Neuronal stem cell (in vitro differentiated cells): ENCODE data around the gene EVI5L.
A peak's percentile ranks its signal among the peaks of the same experiment; 100 is the strongest.

Source experiments
- DNase-seq: peaks from one replicate; pipeline ENCODE4 v3.0.0-alpha.2; 2013; ENCODE audit warnings: low spot score
- H2AFZ ChIP-seq: one replicate; pipeline ENCODE4 v1.6.1; 2013; ENCODE audit warnings: mild to moderate bottlenecking, low read length, inconsistent platforms
- H2AK5ac ChIP-seq: 2 replicates; pipeline ENCODE4 v1.6.1; 2013; ENCODE audit warnings: low read depth, mild to moderate bottlenecking, inconsistent platforms, low read length, moderate library complexity, mixed read lengths
- H2BK120ac ChIP-seq: 2 replicates; pipeline ENCODE4 v1.6.1; 2013; ENCODE audit warnings: low read depth, mild to moderate bottlenecking, inconsistent platforms, low read length, moderate library complexity, mixed read lengths
- H2BK12ac ChIP-seq: one replicate; pipeline ENCODE4 v1.6.1; 2013; ENCODE audit warnings: low read length, inconsistent platforms
- H2BK15ac ChIP-seq: 2 replicates; pipeline ENCODE4 v1.6.1; 2013; ENCODE audit warnings: mild to moderate bottlenecking, low read length, inconsistent platforms, mixed read lengths
- H2BK5ac ChIP-seq: one replicate; pipeline ENCODE4 v1.6.1; 2013; ENCODE audit warnings: inconsistent platforms, mild to moderate bottlenecking, low read length, moderate library complexity
- H3K14ac ChIP-seq: one replicate; pipeline ENCODE4 v1.6.1; 2013; ENCODE audit warnings: low read length, inconsistent platforms
- H3K18ac ChIP-seq: 2 replicates; pipeline ENCODE4 v1.6.1; 2013; ENCODE audit warnings: low read length, inconsistent platforms
- H3K23ac ChIP-seq: 2 replicates; pipeline ENCODE4 v1.6.1; 2013; ENCODE audit warnings: low read depth, mild to moderate bottlenecking, mixed read lengths, low read length, inconsistent platforms; ENCODE audit not compliant: poor library complexity
- H3K27ac ChIP-seq: replicated peaks from 3 replicates; pipeline ENCODE4 v1.5.1; 2013; ENCODE audit warnings: low read length, inconsistent platforms
- H3K27me3 ChIP-seq, 3 experiments: 2 replicates each; pipeline ENCODE4 v1.6.1; 2013; ENCODE audit warnings: low read length in 3 of 3, mild to moderate bottlenecking in 2 of 3, inconsistent platforms in 1 of 3, low read depth in 1 of 3, mixed read lengths in 1 of 3, moderate library complexity in 1 of 3; ENCODE audit not compliant: control insufficient read depth in 3 of 3, insufficient read depth in 3 of 3
- H3K36me3 ChIP-seq, 2 donors: replicated peaks in 1 of 2; 2 replicates each; pipeline ENCODE4 v1.6.1; 2013; ENCODE audit warnings: low read length in 2 of 2; ENCODE audit not compliant: control insufficient read depth in 2 of 2, insufficient read depth in 2 of 2
- H3K4ac ChIP-seq: 2 replicates; pipeline ENCODE4 v1.6.1; 2013; ENCODE audit warnings: inconsistent platforms, mild to moderate bottlenecking, low read length, moderate library complexity
- H3K4me1 ChIP-seq, 2 donors: 1 replicate in 1 of 2; 2 replicates in 1 of 2; pipeline ENCODE4 v1.6.1; 2013; ENCODE audit warnings: low read length in 2 of 2, low read depth in 1 of 2; ENCODE audit not compliant: control insufficient read depth in 2 of 2, insufficient read depth in 1 of 2
- H3K4me2 ChIP-seq: one replicate; pipeline ENCODE4 v1.6.1; 2013; ENCODE audit warnings: mild to moderate bottlenecking, low read length, inconsistent platforms; ENCODE audit not compliant: insufficient read depth, poor library complexity, severe bottlenecking
- H3K4me3 ChIP-seq, 2 donors: 2 replicates each; pipeline ENCODE4 v1.5.1; 2013; ENCODE audit warnings: low read length in 2 of 2, mild to moderate bottlenecking in 2 of 2, inconsistent platforms in 1 of 2, moderate library complexity in 1 of 2
- H3K79me1 ChIP-seq: one replicate; pipeline ENCODE4 v1.6.1; 2013; ENCODE audit warnings: low read depth, mild to moderate bottlenecking, inconsistent platforms, low read length, moderate library complexity
- H3K9ac ChIP-seq: one replicate; pipeline ENCODE4 v1.6.1; 2013; ENCODE audit warnings: mild to moderate bottlenecking, low read depth, low read length, inconsistent platforms; ENCODE audit not compliant: poor library complexity
- H3K9me3 ChIP-seq, 2 donors: replicated peaks in 1 of 2; 2 replicates each; pipeline versions ENCODE3 to v1.6.1; 2013; ENCODE audit warnings: low read length in 2 of 2, mild to moderate bottlenecking in 2 of 2, inconsistent platforms in 1 of 2, low read depth in 1 of 2, mixed read lengths in 1 of 2, moderate library complexity in 1 of 2; ENCODE audit not compliant: control insufficient read depth in 2 of 2, insufficient read depth in 1 of 2
- H4K8ac ChIP-seq: one replicate; pipeline ENCODE4 v1.6.1; 2013; ENCODE audit warnings: low read depth, mild to moderate bottlenecking, inconsistent platforms, low read length, moderate library complexity
- H4K91ac ChIP-seq: one replicate; pipeline ENCODE4 v1.6.1; 2013; ENCODE audit warnings: low read length, low read depth, mild to moderate bottlenecking, inconsistent platforms; ENCODE audit not compliant: poor library complexity
- WGBS, 2 donors: extraction: QIAGEN DNeasy Blood & Tissue Kit; methylation state at CpG; one replicate each; pipeline ENCODE4 v1.1.7; 2013; ENCODE audit warnings: missing lambda C conversion rate in 2 of 2, mixed read lengths in 1 of 2; ENCODE audit not compliant: insufficient read length in 2 of 2, insufficient replicate concordance in 1 of 2; ENCODE audit errors: extremely low coverage in 2 of 2; 5-methylcytosine and 5-hydroxymethylcytosine counted together

Gene EVI5L

GRCh38 chr19:7908078-7908699 is 78.2 kb downstream of the EVI5L start:
- Histone ChIP-seq H3K4me3 (no peak overlapping the region), H2BK5ac (no peak overlapping the region), H3K4me1 (peaks cover 7 to 11% of the 10 kb centered on the region in 2 donors), H3K9me3 (no peaks in the 10 kb centered on the region), H3K79me1 (peaks cover 27% of the 10 kb centered on the region), H3K36me3 (peaks cover 27 to 52% of the 10 kb centered on the region in 2 donors), H2BK15ac (no peak overlapping the region), H3K14ac (peak overlapping the region; percentile 9), H3K27me3 (no peaks in the 10 kb centered on the region), H4K91ac (no peak overlapping the region), H3K4me2 (no peak overlapping the region), H3K4ac (no peak overlapping the region), H3K27ac (no peak overlapping the region), H4K8ac (no peak overlapping the region), H2AFZ (no peak overlapping the region), H3K18ac (no peak overlapping the region), H2AK5ac (no peak overlapping the region), H3K23ac (peak overlapping the region; percentile 43), H2BK120ac (peak overlapping the region; percentile 87), H3K9ac (no peak overlapping the region), H2BK12ac (peak overlapping the region; percentile 41)
- DNase-seq: no peak
- no CpG with 5 or more reads among the region's 14 CpGs for WGBS, 2 donors

GRCh38 chr19:7908742-7909461 is 78.9 kb downstream of the EVI5L start:
- no peak overlapping the region for H3K4me2 ChIP-seq
- H3K4me3 ChIP-seq: no peak overlapping the region
- peaks cover 7 to 11% of the 10 kb centered on the region in 2 donors for H3K4me1 ChIP-seq

GRCh38 chr19:7909471-7910067 is 79.6 kb downstream of the EVI5L start:
- Histone ChIP-seq H3K4me2 (no peak overlapping the region), H3K18ac (no peak overlapping the region), H3K23ac (peak overlapping the region; percentile 65), H2BK120ac (no peak overlapping the region), H2BK5ac (no peak overlapping the region), H4K91ac (no peak overlapping the region), H2BK15ac (no peak overlapping the region), H3K4me1 (peaks cover 4 to 8% of the 10 kb centered on the region in 2 donors), H3K4ac (no peak overlapping the region), H3K9me3 (no peaks in the 10 kb centered on the region), H3K4me3 (no peak overlapping the region), H2BK12ac (no peak overlapping the region), H3K79me1 (peaks cover 22% of the 10 kb centered on the region), H3K27ac (no peak overlapping the region), H3K14ac (no peak overlapping the region), H2AFZ (no peak overlapping the region), H3K27me3 (peaks cover 0 to 1% (median 0%) of the 10 kb centered on the region in 3 experiments), H3K9ac (no peak overlapping the region), H3K36me3 (peaks cover 27 to 52% of the 10 kb centered on the region in 2 donors), H2AK5ac (no peak overlapping the region), H4K8ac (no peak overlapping the region)
- no CpG with 5 or more reads among the region's 21 CpGs for WGBS, 2 donors
- no peak for DNase-seq

More at GRCh38 chr19:7908742-7909461, 78.9 kb downstream of the EVI5L start:
- Histone ChIP-seq H2BK5ac (no peak overlapping the region), H2BK15ac (no peak overlapping the region), H2AFZ (no peak overlapping the region), H4K91ac (no peak overlapping the region), H2BK12ac (no peak overlapping the region), H3K14ac (no peak overlapping the region), H3K4ac (no peak overlapping the region), H4K8ac (peak overlapping the region; percentile 43), H3K9ac (peak overlapping the region; percentile 60), H3K79me1 (peaks cover 27% of the 10 kb centered on the region), H3K27me3 (no peaks in the 10 kb centered on the region), H3K23ac (no peak overlapping the region), H3K9me3 (no peaks in the 10 kb centered on the region), H3K27ac (no peak overlapping the region), H3K36me3 (peaks cover 27 to 52% of the 10 kb centered on the region in 2 donors), H2AK5ac (no peak overlapping the region), H2BK120ac (peak overlapping the region; percentile 87), H3K18ac (no peak overlapping the region)
- no peak for DNase-seq
- WGBS, 2 donors: no CpG with 5 or more reads among the region's 19 CpGs
